GM15510 (cell line): ENCODE data around the gene NAA10.

Experiments used
- POLR2A ChIP-seq: IDR thresholded peaks from 3 replicates; pipeline ENCODE4 v1.6.1; 2011; ENCODE audit warnings: borderline replicate concordance; ENCODE audit not compliant: insufficient read length; ENCODE audit errors: extremely low read depth

NAA10 gene

DNA sequence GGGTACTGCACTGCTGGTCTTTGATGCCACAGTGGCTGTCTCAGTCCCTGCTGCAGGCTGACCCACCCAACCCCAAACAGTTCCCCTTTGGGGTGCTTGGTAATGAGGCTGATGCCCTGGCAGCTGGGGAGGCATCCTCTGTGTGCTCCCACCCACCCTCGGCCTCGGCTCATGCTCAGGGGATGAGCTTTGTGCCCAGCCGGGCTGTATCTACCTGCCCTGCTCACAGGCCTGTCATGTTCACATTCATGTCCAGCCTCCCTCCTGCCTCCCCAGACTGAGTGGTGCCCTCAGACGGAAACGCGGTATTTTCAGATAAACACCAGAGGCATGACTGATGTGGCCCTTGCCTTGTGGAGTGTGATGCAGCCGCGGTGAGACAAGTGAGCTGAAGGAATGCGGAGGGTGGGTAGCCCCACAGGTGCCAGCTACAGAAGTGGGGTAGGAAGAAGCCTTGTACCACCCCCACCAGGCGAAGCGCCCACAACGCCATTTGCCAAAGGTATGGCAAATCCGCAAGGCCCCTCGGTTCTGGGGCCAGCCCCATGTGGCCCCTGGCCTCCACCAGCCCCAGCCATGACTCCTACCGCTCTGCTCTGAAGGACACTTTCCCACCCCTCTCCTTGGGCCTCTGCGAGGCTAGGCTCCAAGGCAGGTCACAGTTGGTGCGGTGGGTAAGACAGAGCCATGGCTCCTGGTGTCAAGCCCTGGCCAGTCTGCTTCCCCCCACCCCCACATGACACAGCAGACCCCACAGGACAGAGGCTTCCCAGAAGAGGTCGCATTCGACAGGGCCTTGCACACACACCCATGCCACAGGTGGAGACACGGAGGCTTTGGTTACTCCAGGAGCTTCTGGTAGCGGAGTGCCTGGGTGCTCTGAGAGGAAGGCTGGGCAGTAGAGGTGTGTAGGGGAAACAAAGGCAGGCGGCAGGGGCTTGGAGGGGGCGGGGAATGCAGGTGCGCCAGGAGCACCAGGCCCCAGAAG is 11.4 kb upstream of the NAA10 start:
- TF ChIP-seq POLR2A: no peak

DNA sequence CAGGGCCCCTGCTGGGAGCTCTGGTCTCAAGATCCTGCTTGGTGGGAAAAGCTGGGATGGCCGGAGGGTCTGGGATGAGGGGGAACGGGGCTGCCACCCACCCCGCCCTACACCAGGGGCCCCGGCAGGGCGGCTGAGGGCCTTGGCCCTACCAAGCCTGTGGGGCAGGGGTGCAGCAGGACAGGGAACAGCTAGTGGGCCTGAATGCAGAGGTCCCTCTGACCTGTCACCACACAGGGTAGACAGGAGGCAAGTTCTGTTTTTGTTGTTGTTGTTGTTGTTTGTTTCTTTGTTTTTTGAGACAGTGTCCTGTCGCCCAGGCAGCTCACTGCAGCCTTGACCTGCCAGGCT is 9.9 kb upstream of the NAA10 start:
- TF ChIP-seq POLR2A: no peak

DNA sequence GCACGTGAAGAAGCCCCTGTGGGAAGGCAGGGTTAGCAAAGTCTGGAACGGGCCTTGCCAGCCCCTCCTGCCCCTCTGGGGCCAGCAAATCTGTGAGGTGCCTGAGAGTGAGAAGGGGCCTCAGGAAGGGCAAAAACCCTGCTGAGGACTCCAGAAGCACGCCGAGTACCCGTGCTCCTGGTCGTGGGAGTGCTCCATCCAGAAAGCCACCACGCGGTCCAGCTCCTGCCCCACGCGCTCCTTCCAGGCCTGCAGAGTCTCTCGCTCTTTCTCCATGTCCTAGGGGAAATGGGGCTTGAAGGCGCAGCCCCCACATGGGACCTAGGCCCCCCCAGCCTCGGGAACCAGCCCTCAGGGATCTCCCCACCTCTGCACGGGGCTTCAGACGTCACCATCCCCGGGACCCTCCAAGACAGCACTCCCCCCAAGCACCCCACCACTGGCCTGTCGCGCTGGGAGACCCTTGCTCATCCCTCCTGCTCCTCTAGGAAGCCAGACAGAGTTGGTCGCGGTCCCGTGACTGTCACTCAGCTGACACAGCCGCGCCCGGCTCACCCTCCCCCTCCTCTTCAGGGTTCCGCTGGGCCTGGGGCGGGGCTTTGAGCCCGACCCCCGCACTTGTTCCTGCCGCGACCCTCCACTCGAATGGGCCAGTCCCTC is 9.4 kb upstream of the NAA10 start, which contains the start of gene RENBP:
TSS of gene RENBP (minus strand) at position 504 of the 660 bp plus-strand sequence. CDS start at position 471, 33 bp downstream.
- TF ChIP-seq POLR2A: no peak

DNA sequence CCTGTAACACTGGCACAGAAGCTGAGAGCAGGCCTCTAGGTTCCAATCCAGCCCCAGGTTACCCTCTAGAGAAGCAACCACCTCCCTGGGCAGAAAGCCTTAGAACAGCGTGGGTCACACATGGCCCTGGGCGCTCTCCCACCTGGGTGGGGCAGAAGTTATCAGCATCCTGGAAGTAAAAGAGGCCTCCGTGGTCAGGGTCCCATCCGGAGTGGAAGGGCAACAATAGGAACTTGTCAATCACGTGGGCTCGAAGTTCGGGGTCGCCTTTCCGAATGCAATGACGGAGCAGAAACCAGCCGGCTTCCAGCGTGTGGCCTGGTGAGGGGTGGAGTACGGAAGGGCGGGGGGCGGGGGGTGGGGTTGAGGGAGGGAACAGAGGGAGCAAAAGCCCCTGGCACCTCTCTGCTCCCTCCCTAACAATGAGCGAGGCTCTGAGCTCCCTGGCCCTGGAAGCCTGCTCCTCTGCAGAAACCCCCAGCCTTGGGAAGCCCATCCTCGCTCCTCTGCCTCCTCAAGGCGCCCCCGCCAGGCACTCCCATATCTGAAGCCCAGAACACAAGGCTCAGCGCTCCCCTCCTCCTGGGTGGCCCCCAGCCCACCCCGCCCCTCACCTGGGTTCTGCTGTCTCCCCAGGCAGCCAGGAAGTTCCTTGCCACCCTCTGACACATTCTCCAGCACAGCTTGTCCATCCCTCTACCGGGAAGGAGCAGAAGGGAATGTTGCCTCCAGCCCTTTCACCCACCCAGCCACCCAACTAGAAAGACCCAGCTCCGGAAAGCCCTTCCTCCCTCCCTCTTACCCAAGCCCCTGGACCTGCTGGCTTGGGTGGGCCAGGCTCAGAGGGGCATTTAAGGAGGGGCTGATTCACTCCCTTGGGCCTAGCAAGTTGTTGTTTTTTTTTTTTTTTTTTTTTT is 6.8 kb upstream of the NAA10 start:
- no peak for TF ChIP-seq POLR2A

DNA sequence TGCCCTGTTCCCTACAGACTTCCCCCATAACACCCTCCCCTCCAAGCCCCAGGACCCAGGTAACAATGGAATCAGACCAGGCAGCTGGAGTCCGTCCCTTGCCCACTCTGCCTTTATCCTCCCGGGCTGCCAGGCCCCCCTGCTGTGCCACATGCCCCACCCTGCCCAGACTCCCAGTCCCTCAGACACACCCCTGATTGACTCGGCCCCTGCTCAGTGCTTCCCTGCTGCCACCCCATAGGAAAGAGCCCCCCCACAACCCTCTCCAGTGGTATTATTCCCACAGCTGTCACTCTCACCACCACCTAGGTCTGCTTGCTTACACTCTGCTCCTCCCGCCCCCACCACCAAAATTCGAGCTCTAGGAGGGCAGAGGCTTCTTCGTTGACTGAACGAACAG is 4.7 kb upstream of the NAA10 start:
- no peak for TF ChIP-seq POLR2A

DNA sequence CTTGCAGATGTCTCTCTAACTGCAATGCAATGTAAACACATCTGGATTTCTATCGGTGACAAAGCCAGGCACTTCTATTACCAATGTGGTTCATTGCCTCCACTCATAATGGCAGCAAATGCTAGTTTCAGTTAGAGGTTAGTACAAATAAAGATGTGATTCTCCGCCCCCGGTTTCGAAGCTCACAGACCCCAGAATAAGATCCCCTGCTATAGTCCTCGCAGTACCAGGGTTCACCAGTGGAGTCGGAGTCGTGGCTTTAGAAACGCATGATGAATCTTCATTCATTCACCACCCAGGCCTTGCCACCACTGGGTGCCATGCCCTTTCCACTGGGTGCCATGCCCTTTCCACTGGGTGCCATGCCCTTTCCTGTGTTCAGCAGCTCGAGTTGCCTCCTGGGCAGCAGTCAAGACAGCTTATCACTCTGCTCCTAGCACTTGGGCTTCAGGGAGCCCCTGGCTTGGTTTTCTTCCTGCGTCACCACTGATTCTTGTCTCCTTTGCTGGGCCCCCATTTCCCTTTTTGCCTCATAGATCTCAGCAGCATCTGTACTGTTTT is 3.5 kb upstream of the NAA10 start:
- TF ChIP-seq POLR2A: no peak

DNA sequence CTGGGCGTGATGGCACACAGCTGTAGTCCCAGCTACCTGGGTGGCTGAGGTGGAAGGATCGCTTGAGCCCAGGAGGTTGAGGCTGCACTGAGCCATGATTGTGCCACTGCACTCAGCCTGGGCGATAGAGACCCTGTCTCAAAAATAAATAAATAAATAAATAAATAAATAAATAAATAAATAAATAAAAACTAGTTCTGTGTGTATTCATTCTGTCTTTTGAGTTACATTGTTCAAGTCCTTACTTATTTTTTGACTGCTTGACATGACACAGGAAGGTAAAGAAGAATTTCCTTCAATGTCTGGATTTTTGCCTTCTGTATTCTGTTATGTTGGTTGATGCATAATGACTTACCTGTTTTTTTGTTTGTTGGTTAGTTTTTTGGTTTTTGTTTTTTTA is 2.2 kb upstream of the NAA10 start:
- no peak for TF ChIP-seq POLR2A

DNA sequence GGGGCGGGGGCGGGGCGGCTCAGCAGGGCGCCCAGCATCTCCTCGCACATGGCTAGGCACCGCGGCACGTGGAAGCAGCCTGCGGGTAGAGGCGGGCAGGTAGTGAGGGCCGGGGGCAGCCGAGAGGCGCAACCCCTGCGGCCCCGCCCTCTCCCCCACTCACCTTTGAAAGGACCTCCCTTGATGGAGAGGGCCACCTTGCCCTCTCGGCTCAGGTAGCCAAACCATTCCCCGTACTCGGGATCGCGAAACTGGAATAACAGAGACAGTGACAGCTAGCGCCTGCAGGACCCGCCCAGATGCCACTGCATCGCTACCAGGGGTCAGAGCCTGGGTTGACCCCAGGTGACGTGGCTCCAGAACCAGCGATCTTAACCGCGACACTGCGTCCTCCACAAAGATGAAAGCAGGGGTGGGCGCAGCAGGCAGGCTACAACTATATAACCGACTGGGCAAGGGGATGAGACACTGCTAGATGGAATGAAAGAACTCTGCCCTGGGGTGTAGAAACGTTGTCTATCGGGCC is 552 bp upstream of the NAA10 start:
- TF ChIP-seq POLR2A: no peak

DNA sequence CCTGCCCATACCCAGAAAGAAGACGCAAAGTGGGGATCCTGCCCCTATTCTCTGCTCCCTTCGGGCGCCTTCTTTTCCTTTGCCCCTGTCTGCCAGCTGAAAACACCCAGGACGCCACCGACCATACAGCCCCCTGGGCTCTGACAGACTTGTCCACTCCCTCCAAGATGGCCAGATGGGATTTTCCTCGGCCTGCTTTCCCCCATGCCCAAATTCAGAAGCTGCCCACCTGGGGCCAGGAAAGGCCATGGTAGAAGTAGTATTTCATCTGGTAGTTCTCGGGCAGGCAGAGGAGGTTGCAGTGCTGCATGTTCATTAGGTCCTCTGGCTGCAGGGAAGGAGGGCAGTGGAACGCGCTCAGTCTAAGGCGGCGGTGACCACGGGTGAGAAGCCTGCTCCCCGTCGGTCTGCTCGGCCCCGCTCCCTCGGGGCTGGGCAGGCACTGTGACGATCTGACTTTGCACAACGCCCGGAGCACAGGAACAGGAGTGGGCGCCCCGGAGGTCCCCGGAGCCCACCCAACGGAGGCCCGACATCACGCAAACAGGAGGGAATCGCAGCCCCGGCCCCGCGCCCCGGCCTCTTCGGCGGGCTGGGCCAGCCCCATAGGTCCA is 582 bp downstream of the NAA10 start:
- TF ChIP-seq POLR2A: no peak

DNA sequence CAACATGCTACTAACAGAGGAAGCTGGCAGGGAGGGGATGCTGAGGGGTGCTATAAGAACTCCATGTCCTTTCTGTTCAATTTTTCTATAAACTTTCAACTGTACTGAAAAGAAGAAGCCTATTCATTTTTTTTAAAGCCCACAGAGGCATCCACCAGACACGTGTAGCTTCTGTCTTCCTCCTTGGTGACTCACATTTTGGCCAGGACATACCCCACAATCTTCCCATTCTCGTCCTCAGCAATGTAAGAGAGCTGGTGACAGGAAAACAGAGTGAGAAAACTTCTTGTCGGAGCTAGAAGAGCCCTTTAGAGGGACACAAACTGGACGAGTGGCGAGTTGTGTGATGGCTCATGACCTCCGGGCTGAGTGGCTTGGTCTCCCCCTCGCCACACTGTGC is 1.1 kb downstream of the NAA10 start:
- no peak for TF ChIP-seq POLR2A

DNA sequence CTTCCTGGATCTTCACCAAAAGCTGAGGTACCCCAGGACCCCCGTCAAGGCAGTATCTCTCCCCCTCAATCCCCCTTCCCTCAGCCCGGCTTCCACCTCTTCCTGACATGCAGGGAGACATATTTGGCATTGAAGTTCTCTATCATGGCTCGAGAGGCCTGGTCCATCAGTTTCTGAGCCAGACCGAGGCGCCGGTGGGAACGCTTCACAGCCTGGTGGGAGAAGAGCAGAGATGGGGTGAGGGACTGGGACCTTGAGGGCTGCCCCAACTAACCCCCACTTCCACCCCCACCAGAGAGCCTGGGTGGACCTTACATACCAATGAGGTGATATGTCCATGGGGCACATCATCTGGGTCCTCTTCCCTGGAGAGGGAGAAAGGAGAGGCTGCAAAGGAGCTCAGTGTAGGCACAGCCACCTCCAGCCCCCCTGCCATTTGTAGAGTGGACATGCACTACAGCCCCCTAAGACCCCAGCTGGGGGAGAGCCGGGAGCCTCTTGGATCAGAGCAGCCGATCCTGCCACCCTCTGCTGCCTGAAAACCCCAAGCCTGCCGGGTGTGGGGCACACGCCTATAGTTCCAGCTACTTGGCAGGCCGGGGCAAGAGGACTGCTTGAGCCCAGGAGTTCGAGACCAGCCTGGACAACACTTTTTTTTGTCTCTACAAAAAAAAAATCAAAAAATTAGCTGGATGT is 2.5 kb downstream of the NAA10 start:
- TF ChIP-seq POLR2A: no peak

DNA sequence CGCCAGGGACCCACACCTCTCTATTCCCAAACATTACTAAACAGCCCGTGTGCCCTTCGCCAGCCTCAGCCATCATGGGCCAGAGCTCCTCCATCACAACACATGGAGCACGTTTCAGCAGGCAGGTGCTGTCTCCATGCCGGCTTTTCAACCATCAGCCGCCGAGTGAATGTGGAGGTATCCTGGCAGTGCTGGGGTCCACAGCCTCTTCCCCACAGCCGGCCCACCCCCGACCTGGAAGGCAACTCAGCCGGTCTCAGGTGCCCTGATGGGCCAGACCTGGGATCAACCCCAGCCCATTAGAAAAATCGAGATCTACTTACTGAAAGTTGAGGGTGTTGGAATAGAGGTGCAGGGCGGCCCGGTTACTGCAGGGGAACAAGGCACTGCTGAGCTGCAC is 3.1 kb downstream of the NAA10 start:
- no peak for TF ChIP-seq POLR2A

DNA sequence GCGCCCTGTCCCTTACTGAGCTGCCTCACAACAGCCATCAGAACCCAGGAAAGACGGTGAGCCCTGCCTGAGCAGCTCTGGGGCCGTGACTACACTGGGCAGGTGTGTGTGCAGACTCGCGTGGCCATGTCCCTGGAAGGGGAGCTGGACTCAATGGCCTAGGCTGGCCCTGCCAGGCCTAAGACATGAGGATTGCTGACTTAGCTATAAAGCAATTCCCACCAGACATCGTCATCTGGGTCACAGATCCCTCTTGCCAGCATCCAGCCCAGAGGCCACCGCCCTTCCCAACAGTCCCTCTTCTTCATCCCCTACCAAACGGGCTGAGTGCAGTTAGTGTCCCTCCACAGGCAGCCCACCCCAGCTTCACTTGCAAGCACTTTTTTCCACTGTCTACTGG is 3.7 kb downstream of the NAA10 start:
- TF ChIP-seq POLR2A: no peak
